Upper lobe of left lung (tissue), 6 donors: ENCODE measurements around the gene TCEAL8. TPM values are rescaled to one million over a fixed set of nuclear protein-coding genes. Genes with fewer than 3 reads are reported as not detected.

Source experiments
- ATAC-seq, 2 donors: fragments of 200-7000 bp; cut with Tn5 transposase; one replicate each; pipeline ENCODE4 v1.9.1; 2022; ENCODE audit warnings: mild to moderate bottlenecking in 2 of 2, moderate library complexity in 2 of 2; ENCODE audit not compliant: low FRiP score in 2 of 2
- DNase-seq, 2 donors: peaks; one replicate each; pipeline ENCODE4 v3.0.0-alpha.2; 2019 to 2020
- H3K27ac ChIP-seq, 4 donors: fragments of 200-600 bp; sonication (generic); one replicate each; pipeline ENCODE4 v1.5.1; 2016 to 2019
- H3K27me3 ChIP-seq, 4 donors: fragments of 200-600 bp; sonication (generic); one replicate each; pipeline ENCODE4 v1.5.1; 2017 to 2019
- H3K36me3 ChIP-seq, 4 donors: fragments of 200-600 bp; sonication (generic); one replicate each; pipeline ENCODE4 v1.5.1; 2016 to 2019
- H3K4me1 ChIP-seq, 4 donors: fragments of 200-600 bp; sonication (generic); one replicate each; pipeline ENCODE4 v1.5.1; 2018 to 2019
- H3K4me3 ChIP-seq, 4 donors: fragments of 200-600 bp; sonication (generic); one replicate each; pipeline ENCODE4 v1.5.1; 2017 to 2019; ENCODE audit warnings: mild to moderate bottlenecking in 2 of 4, moderate library complexity in 1 of 4
- H3K9me3 ChIP-seq, 4 donors: fragments of 200-600 bp; sonication (generic); one replicate each; pipeline ENCODE4 v1.5.1; 2018 to 2019
- EP300 ChIP-seq, 4 donors: sonication (generic); formaldehyde crosslinking; IDR thresholded peaks; one replicate each; pipeline ENCODE4 v1.5.1; 2017; ENCODE audit warnings: antibody characterized with exemption in 4 of 4, control low read depth in 2 of 4
- POLR2A ChIP-seq, 4 donors: fragments of 450-650 bp; IDR thresholded peaks; one replicate each; pipeline ENCODE4 v1.5.1; 2016 to 2017; ENCODE audit warnings: antibody characterized with exemption in 4 of 4, mild to moderate bottlenecking in 2 of 4
- POLR2AphosphoS5 ChIP-seq, 2 donors: sonication (generic); formaldehyde crosslinking; IDR thresholded peaks; one replicate each; pipeline ENCODE4 v1.5.1; 2017; ENCODE audit warnings: antibody characterized with exemption in 2 of 2
- WGBS, 2 donors: methylation state at CpG; one replicate each; pipeline ENCODE4 v1.1.5; 2017 to 2018; 5-methylcytosine and 5-hydroxymethylcytosine counted together
- total RNA-seq, 6 donors: library from RNA; depleted of rRNA in 4 of 6; stranded (reverse); fragments of >200 nt in 4 of 6; gene quantifications; one replicate each; pipeline versions ENCODE4 v1.1.0 to v1.2.1, GENCODE V29; 2016 to 2021
- TF ChIP-seq, protein P1 (sequence below), 6 experiments: fragments of 450-650 bp in 4 of 6; fragments of 200-600 bp in 2 of 6; sonication (generic) in 2 of 6; IDR thresholded peaks; one replicate each; pipeline ENCODE4 v1.5.1; 2016 to 2019; ENCODE audit warnings: antibody characterized with exemption in 6 of 6
- donor health status: DM: no; HTN: no; CAD: no; lungs with moderate emphysema.
- donor health status: DM: no; HTN: yes; CAD: no; lungs with severe emphysema.

TCEAL8 gene
- total RNA-seq, 6 donors from 2014 or later = 24.1 to 74.5 (median 41.7) TPM

DNA sequence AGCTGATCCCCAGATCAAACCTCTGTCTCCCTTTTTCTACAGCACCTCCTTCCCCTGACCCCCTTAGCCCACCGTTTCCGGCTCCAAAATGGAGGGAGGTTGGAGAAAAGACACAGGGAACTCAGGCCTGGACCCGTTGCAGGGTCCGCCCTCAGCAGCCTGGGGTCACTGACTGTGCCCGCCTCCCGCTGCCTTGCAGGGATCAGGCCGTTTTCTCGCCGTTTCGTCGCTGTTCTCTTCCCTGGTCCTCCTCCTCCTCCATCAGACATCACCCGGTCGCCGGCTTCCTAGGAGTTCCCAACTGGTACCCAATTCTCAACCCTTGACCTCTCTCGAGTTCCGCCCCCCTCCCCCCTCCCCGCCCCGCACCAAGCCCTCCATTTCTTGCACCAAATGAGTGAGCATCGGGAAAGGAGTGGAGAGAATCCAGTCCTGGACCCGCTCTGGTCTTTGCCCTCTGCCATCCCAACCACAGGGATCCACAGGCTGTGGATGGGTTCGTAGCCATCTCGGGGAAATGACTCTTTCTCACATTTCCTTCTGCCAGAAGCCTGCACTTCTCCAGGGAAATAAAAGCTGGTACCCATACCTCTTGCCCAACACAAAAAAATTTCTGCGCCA, 21.1 kb upstream of the TCEAL8 start:
- DNase-seq (peak in 1 of 2 donors; percentile 10), ATAC-seq (no peak)
- H3K9me3 ChIP-seq = no peaks in the 10 kb centered on the region
- 22 to 28% methylated on average over 13 to 23 of the region's 23 CpGs for WGBS, 2 donors
- H3K27me3 ChIP-seq = no peaks in the 10 kb centered on the region
- H3K36me3 ChIP-seq = no peaks in the 10 kb centered on the region
- H3K4me3 ChIP-seq = no peak overlapping the region
- TF ChIP-seq, protein P1, sequence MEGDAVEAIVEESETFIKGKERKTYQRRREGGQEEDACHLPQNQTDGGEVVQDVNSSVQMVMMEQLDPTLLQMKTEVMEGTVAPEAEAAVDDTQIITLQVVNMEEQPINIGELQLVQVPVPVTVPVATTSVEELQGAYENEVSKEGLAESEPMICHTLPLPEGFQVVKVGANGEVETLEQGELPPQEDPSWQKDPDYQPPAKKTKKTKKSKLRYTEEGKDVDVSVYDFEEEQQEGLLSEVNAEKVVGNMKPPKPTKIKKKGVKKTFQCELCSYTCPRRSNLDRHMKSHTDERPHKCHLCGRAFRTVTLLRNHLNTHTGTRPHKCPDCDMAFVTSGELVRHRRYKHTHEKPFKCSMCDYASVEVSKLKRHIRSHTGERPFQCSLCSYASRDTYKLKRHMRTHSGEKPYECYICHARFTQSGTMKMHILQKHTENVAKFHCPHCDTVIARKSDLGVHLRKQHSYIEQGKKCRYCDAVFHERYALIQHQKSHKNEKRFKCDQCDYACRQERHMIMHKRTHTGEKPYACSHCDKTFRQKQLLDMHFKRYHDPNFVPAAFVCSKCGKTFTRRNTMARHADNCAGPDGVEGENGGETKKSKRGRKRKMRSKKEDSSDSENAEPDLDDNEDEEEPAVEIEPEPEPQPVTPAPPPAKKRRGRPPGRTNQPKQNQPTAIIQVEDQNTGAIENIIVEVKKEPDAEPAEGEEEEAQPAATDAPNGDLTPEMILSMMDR (IDR thresholded peaks at IDR 0.05) = no peak
- no peak for TF ChIP-seq POLR2AphosphoS5 (IDR thresholded peaks at IDR 0.05)
- TF ChIP-seq EP300 (IDR thresholded peaks at IDR 0.05) = no peak
- TF ChIP-seq POLR2A (IDR thresholded peaks at IDR 0.05) = no peak
- H3K27ac ChIP-seq = no peak overlapping the region
- H3K4me1 ChIP-seq = no peaks in the 10 kb centered on the region

DNA sequence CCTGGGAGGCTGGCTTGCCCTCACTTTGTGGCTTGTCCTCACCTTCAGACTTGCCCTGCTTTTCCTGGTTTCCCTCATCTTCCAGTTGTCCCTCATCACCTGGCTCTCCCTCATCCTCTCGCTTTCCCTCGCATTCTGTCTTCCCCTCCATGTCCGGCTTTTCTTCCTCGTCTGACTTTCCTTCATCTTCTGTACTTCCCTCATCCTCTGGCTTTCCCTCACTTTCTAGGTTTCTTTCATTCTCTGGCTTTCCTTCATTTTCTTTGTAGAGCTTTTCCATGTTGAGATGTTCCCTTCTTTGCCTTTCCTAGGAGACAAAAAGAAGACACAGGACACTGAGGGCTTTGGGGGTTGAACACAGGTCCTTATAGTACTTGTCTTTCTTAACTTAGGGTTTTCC, 19.3 kb upstream of the TCEAL8 start:
- Histone ChIP-seq H3K27ac (no peak overlapping the region), H3K4me1 (no peaks in the 10 kb centered on the region), H3K36me3 (no peaks in the 10 kb centered on the region), H3K4me3 (no peak overlapping the region), H3K27me3 (no peaks in the 10 kb centered on the region), H3K9me3 (no peaks in the 10 kb centered on the region)
- DNase-seq (no peak), ATAC-seq (no peak)
- WGBS, 2 donors = 92 to 96% methylated on average over 4 of the region's 4 CpGs
- TF ChIP-seq EP300 (IDR thresholded peaks at IDR 0.05) (no peak), POLR2A (IDR thresholded peaks at IDR 0.05) (no peak), POLR2AphosphoS5 (IDR thresholded peaks at IDR 0.05) (no peak)
- TF ChIP-seq, protein P1 (IDR thresholded peaks at IDR 0.05) = no peak

DNA sequence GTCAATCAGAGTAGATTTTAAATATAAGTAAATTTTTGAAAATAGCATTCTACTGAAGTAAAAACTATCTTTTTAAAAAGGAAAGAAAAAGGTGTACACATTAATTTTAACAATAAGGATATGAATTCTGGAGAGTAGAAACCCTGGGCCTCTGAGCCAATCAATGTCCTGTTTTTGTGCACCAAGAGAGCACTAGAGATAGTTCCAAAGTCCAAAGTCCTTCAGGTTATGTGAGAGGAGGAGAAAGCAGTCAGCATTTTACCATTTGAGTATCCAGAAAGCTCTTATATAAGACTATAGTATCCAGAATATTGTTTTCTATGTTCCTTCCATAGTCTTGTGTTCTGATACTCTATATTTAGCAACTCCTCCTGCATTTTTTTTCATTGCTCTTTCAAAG, 3.3 kb upstream of the TCEAL8 start:
- H3K27me3 ChIP-seq = no peaks in the 10 kb centered on the region
- no peak for ATAC-seq
- H3K4me1 ChIP-seq = peaks cover 0 to 3% (median 0%) of the 10 kb centered on the region in 4 donors
- TF ChIP-seq, protein P1 (IDR thresholded peaks at IDR 0.05) = no peak
- no peak for TF ChIP-seq EP300 (IDR thresholded peaks at IDR 0.05)
- no peak for TF ChIP-seq POLR2AphosphoS5 (IDR thresholded peaks at IDR 0.05)
- no peak for TF ChIP-seq POLR2A (IDR thresholded peaks at IDR 0.05)
- H3K4me3 ChIP-seq = no peak overlapping the region
- DNase-seq = no peak
- H3K36me3 ChIP-seq = no peaks in the 10 kb centered on the region
- H3K9me3 ChIP-seq = no peaks in the 10 kb centered on the region
- H3K27ac ChIP-seq = no peak overlapping the region

DNA sequence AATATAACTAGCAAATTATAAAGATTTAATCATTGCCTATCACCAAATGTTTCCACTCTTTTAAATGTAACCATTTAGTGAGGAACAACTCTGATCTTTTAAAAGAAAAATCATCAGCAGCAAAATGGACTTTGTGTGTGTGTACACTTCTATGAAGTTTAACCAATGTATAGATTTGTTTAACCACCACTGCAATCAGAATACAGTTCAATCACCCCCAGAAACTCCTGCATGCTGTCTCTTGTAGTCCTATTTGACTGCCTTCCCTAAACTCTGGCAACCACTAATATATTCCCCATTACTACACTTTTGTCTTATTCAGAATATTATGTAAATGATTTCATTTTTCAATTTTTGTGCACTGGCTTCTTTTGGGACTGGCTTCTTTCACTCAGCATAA, 1.7 kb upstream of the TCEAL8 start:
- no peak for ATAC-seq
- no peak overlapping the region for H3K27ac ChIP-seq
- TF ChIP-seq, protein P1 (IDR thresholded peaks at IDR 0.05) = no peak
- no peak for TF ChIP-seq EP300 (IDR thresholded peaks at IDR 0.05)
- peaks cover 0 to 4% (median 0%) of the 10 kb centered on the region in 4 donors for H3K36me3 ChIP-seq
- no peak for DNase-seq
- H3K4me3 ChIP-seq = no peak overlapping the region
- peaks cover 0 to 3% (median 0%) of the 10 kb centered on the region in 4 donors for H3K4me1 ChIP-seq
- H3K27me3 ChIP-seq = no peaks in the 10 kb centered on the region
- H3K9me3 ChIP-seq = no peaks in the 10 kb centered on the region

DNA sequence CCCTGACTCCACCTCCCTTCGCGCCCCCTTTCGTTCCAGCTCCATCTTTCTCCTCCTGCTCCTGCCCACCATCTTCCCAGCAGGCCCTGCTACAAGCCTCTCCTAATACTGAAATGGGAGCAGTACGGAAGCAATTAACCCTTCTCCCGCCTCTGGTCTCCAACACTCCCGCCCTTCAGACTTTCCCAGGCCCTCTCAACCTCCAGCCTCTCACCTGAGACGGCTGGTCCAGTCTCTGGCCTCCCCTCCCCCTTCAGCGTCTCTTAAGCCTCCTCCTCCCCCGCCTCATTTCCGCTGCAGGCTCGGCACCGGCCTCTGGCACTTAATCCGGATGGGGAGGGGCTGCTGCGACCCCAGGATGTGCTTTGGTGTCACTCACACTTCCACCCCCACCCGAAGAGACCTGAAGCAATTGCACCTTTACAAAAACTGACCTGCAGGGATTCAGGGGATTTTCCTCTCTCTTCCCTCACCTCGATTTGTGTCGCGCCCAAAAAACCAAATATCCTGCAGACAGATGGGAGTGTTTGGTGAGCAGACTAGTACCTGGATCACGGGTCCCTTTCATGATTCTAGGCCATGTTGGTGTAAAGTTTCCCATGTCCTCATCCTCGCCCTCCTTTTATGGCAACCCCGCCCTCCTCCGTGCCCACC, 657 bp downstream of the TCEAL8 start:
- Histone ChIP-seq H3K9me3 (no peaks in the 10 kb centered on the region), H3K4me1 (peaks cover 0 to 3% (median 0%) of the 10 kb centered on the region in 4 donors), H3K27ac (peak overlapping the region; percentile 81 to 89 (median 86)), H3K4me3 (peak overlapping the region; percentile 55 to 71 (median 66)), H3K36me3 (peaks cover 0 to 4% (median 0%) of the 10 kb centered on the region in 4 donors), H3K27me3 (no peaks in the 10 kb centered on the region)
- peak; percentile 33 to 66 for DNase-seq
- WGBS, 2 donors = 0 to 20% methylated on average over 11 to 22 of the region's 22 CpGs
- TF ChIP-seq EP300 (IDR thresholded peaks at IDR 0.05) (no peak), POLR2AphosphoS5 (IDR thresholded peaks at IDR 0.05) (peak in 1 of 2 donors; percentile 38)
- peak; percentile 76 to 86 for ATAC-seq
